ENCODE measurements around the gene CDK12. TPM values are rescaled to one million over a fixed set of nuclear protein-coding genes. Genes with fewer than 3 reads are reported as not detected.

CDK12 gene
- polyA plus RNA-seq, 2 of the 4 experiments (the other 2 are of a cell fraction), result 36.7 to 42.1 TPM

DNA sequence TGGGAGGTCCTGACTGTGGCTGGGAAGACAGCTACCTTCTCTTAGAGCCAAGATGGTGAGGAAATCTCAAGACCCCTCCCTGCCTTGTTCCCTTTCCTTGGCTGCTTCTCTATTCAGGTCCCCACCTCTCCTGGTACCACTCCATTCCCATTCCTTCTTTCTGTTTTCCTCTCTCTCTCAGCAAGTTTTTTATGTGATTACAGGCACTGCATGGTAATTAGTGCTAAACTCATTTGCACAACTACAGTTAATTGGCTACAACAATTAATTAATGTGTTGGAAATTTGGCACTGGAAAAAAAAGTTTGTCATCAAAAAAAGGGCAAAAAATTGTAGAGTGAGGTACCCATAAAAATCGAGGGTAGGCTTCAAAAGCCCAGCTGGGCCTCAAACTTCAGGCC is 101.1 kb downstream of the CDK12 start (continued):
- no peak for TF ChIP-seq RCOR1 (IDR thresholded peaks at IDR 0.05; ENCODE audit: low read depth, low read length)
- TF ChIP-seq JUN (IDR thresholded peaks at IDR 0.05), result no peak
- no peak for TF ChIP-seq RFX5 (IDR thresholded peaks at IDR 0.05)

DNA sequence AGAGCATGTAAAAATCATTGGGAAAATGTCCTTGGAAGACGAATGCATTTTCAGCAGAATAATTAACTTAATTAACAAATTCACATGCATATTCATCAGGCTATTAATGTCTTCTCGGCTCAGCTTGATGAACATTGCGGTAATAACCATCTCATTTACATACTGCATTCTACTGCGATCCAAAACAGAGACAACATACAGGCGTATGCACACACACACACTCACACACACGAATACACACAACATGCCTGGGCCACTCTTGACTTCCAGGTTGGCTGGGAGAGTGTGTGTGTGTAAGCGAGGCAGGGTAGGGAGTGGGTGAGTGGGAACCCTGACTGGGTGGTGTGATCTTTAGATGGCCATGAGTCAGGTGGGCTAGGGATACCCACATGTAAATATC is 101.7 kb downstream of the CDK12 start:
- Histone ChIP-seq H3K4me1 (no peaks in the 10 kb centered on the region), H3K27ac (no peak overlapping the region), H3K4me3 (no peak overlapping the region), H3K9me3 (no peaks in the 10 kb centered on the region), H3K4me2 (no peak overlapping the region)
- POLR2A ChIA-PET, result no interaction called here
- CTCF ChIA-PET, result interaction anchor here (3.4 to 22.1 kb wide), 3 partner anchors 14 to 64 kb away, joined by 24 to 533 read pairs (median 71); partner anchors contain the start of gene PPP1R1B
- ATAC-seq, result no peak
- TF ChIP-seq FOXS1 (CRISPR knock-in tag; IDR thresholded peaks at IDR 0.05), result no peak
- TF ChIP-seq EHF (CRISPR knock-in tag; IDR thresholded peaks at IDR 0.05), result no peak
- TF ChIP-seq, protein P1, sequence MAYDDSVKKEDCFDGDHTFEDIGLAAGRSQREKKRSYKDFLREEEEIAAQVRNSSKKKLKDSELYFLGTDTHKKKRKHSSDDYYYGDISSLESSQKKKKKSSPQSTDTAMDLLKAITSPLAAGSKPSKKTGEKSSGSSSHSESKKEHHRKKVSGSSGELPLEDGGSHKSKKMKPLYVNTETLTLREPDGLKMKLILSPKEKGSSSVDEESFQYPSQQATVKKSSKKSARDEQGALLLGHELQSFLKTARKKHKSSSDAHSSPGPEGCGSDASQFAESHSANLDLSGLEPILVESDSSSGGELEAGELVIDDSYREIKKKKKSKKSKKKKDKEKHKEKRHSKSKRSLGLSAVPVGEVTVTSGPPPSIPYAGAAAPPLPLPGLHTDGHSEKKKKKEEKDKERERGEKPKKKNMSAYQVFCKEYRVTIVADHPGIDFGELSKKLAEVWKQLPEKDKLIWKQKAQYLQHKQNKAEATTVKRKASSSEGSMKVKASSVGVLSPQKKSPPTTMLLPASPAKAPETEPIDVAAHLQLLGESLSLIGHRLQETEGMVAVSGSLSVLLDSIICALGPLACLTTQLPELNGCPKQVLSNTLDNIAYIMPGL (CRISPR knock-in tag; IDR thresholded peaks at IDR 0.05; ENCODE audit: borderline replicate concordance), result no peak
- no peak for TF ChIP-seq GATA3 (IDR thresholded peaks at IDR 0.05; ENCODE audit: borderline replicate concordance)
- TF ChIP-seq SMC3 (IDR thresholded peaks at IDR 0.05), result no peak
- TF ChIP-seq, protein P2, sequence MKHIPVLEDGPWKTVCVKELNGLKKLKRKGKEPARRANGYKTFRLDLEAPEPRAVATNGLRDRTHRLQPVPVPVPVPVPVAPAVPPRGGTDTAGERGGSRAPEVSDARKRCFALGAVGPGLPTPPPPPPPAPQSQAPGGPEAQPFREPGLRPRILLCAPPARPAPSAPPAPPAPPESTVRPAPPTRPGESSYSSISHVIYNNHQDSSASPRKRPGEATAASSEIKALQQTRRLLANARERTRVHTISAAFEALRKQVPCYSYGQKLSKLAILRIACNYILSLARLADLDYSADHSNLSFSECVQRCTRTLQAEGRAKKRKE (CRISPR knock-in tag; IDR thresholded peaks at IDR 0.05; ENCODE audit: low read depth), result no peak
- TF ChIP-seq CEBPB (IDR thresholded peaks at IDR 0.05), result no peak
- TF ChIP-seq, protein P3, sequence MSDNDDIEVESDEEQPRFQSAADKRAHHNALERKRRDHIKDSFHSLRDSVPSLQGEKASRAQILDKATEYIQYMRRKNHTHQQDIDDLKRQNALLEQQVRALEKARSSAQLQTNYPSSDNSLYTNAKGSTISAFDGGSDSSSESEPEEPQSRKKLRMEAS (IDR thresholded peaks at IDR 0.05), result no peak
- no peak for TF ChIP-seq FOSL2 (IDR thresholded peaks at IDR 0.05)
- TF ChIP-seq FOSL2 (CRISPR knock-in tag; IDR thresholded peaks at IDR 0.05), result no peak
- TF ChIP-seq BHLHE40 (IDR thresholded peaks at IDR 0.05; ENCODE audit: low read depth, low read length), result no peak
- TF ChIP-seq NR3C1 (IDR thresholded peaks at IDR 0.05), result no peak
- FAIRE-seq, result no peak
- DNase-seq (ENCODE audit: low read depth in 1 of 2, low spot score in 1 of 2), result no peak
- 88% methylated on average over 7 of the region's 7 CpGs for WGBS (ENCODE audit: missing lambda C conversion rate)

DNA sequence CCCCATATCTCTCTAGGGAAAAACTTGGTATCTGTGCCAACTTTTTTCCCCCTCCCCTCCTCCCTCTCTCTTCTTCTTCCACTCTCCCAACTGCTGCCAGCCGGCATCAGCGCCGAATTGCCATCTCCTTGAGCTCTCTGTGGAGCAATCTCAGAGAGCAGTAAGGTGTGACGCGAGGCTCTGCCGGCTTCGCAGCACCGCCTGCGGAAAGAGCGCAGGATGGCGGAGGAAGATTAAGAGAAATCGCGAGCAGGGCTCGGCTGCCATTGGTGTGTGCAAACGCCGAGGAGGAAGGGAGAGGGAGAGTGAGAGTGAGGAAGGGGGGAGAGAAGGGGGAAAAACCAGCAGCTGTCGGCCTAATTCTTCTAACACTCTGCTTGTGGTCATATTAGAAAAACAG is 102.2 kb downstream of the CDK12 start:
- DNase-seq (ENCODE audit: low read depth in 1 of 2, low spot score in 1 of 2) (no peak), ATAC-seq (no peak), FAIRE-seq (no peak)
- CTCF ChIA-PET, result interaction anchor here (0.6 to 22.1 kb wide), 5 partner anchors 10 to 74 kb away, joined by 3 to 533 read pairs (median 54); partner anchors contain the start of gene PPP1R1B
- H3K4me1 ChIP-seq, result no peaks in the 10 kb centered on the region
- TF ChIP-seq RARB (CRISPR knock-in tag; IDR thresholded peaks at IDR 0.05), result no peak
- no peak overlapping the region for H3K27ac ChIP-seq
- 96% methylated on average over 17 of the region's 17 CpGs for WGBS (ENCODE audit: missing lambda C conversion rate)
- H3K4me3 ChIP-seq, result no peak overlapping the region
- POLR2A ChIA-PET, result no interaction called here
- no peaks in the 10 kb centered on the region for H3K9me3 ChIP-seq
- H3K4me2 ChIP-seq, result no peak overlapping the region

DNA sequence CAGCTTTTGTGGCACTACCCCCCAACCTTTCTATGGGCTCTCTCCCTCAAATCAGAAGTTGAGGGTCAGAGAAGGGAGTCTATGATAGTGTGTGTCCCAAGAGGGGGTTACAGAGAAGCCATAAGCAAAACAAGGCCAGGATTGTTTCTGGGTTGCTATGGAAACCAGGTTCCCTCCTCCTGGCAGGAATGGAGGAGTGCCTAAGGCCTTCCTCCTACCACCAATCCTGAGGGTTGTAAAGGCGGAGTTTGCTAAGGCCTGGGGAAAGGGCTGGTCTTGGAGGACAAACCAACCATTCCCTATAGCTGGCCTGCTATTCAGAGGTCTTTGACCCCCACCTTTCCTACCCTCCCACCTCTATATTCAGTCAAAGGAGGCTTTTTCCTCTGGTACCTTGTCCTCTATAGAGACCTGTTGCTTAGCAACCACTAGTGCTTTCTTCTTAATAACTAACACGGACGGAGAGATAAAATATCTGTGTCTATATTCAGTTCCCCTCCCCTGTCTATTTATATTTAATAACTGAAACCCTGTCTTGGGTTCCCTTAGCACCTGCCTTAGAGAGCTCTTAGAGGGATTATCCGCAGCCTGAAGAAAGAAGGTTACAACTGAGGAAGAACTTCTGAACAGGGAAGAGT is 103.0 kb downstream of the CDK12 start:
- H3K9me3 ChIP-seq, result no peaks in the 10 kb centered on the region
- ATAC-seq (peak; percentile 33 to 60; a peak in 3 of 6 replicates), FAIRE-seq (no peak), DNase-seq (ENCODE audit: low read depth in 1 of 2, low spot score in 1 of 2) (peak in 1 of 2 experiments; percentile 36)
- no peak overlapping the region for H3K4me3 ChIP-seq
- 90% methylated on average over 4 of the region's 4 CpGs for whole genome bisulfite sequencing (ENCODE audit: missing lambda C conversion rate)
- H3K4me1 ChIP-seq, result no peaks in the 10 kb centered on the region
- no peak for TF ChIP-seq SMC3 (IDR thresholded peaks at IDR 0.05)
- no peak for TF ChIP-seq MAFK (IDR thresholded peaks at IDR 0.05; ENCODE audit: partially characterized antibody)
- TF ChIP-seq EHMT2 (IDR thresholded peaks at IDR 0.05; ENCODE audit: low read depth), result no peak
- TF ChIP-seq TP53 (CRISPR knock-in tag; IDR thresholded peaks at IDR 0.05), result no peak
- no peak for TF ChIP-seq GATA3 (IDR thresholded peaks at IDR 0.05; ENCODE audit: borderline replicate concordance)
- TF ChIP-seq ZFP36 (IDR thresholded peaks at IDR 0.05; ENCODE audit: borderline replicate concordance, partially characterized antibody), result no peak
- no peak for TF ChIP-seq CEBPB (IDR thresholded peaks at IDR 0.05)
- no peak for TF ChIP-seq RFX5 (IDR thresholded peaks at IDR 0.05)
- TF ChIP-seq NR3C1 (IDR thresholded peaks at IDR 0.05), result no peak
- TF ChIP-seq HDAC2 (IDR thresholded peaks at IDR 0.05), result no peak
- TF ChIP-seq BHLHE40 (IDR thresholded peaks at IDR 0.05; ENCODE audit: low read depth, low read length), result no peak
- TF ChIP-seq, protein P4, sequence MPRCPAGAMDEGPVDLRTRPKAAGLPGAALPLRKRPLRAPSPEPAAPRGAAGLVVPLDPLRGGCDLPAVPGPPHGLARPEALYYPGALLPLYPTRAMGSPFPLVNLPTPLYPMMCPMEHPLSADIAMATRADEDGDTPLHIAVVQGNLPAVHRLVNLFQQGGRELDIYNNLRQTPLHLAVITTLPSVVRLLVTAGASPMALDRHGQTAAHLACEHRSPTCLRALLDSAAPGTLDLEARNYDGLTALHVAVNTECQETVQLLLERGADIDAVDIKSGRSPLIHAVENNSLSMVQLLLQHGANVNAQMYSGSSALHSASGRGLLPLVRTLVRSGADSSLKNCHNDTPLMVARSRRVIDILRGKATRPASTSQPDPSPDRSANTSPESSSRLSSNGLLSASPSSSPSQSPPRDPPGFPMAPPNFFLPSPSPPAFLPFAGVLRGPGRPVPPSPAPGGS (IDR thresholded peaks at IDR 0.05), result no peak
- TF ChIP-seq ESRRA (IDR thresholded peaks at IDR 0.05; ENCODE audit: borderline replicate concordance, low read length), result no peak
- TF ChIP-seq, protein P3 (IDR thresholded peaks at IDR 0.05), result no peak
- no peak for TF ChIP-seq KDM5A (IDR thresholded peaks at IDR 0.05)
- no peak for TF ChIP-seq NFE2L2 (conservative IDR thresholded peaks at IDR 0.05; ENCODE audit: low read length)
- no peak for TF ChIP-seq EP300 (IDR thresholded peaks at IDR 0.05)
- no peak for TF ChIP-seq POLR2AphosphoS2 (conservative IDR thresholded peaks at IDR 0.05; ENCODE audit: low read length)
- TF ChIP-seq RARB (CRISPR knock-in tag; IDR thresholded peaks at IDR 0.05), result no peak
- no peak overlapping the region for H3K27ac ChIP-seq
- no peak overlapping the region for H3K4me2 ChIP-seq
- ChIA-PET POLR2A (interaction anchor here (0.6 kb wide), 1 partner anchor 15 kb away, joined by 3 read pairs; no protein-coding TSS in a partner anchor), CTCF (interaction anchor here (0.5 to 11.3 kb wide), 10 partner anchors 8 to 120 kb away, joined by 3 to 118 read pairs (median 5); no protein-coding TSS in a partner anchor)
